Lower leg skin (tissue), 3 donors: ENCODE data around the gene SUPT20HL1.

Experiments
- CTCF ChIP-seq, 3 donors: fragments of 450-650 bp; IDR thresholded peaks; one replicate each; pipeline ENCODE4 v1.5.1; 2016; ENCODE audit warnings: antibody characterized with exemption in 3 of 3, mild to moderate bottlenecking in 3 of 3, moderate library complexity in 2 of 3
- POLR2A ChIP-seq, 2 donors: fragments of 450-650 bp; IDR thresholded peaks; one replicate each; pipeline ENCODE4 v1.6.1; 2016 to 2017; ENCODE audit warnings: antibody characterized with exemption in 2 of 2, mild to moderate bottlenecking in 1 of 2, moderate library complexity in 1 of 2

- TF ChIP-seq POLR2A (IDR thresholded peaks at IDR 0.05) (no peak), CTCF (IDR thresholded peaks at IDR 0.05) (no peak)
Observed at GRCh38 chrX:24360272-24360671, at the start of gene SUPT20HL1.
